Measurements from ENCODE around the gene PTPRF.

- TF ChIP-seq CTCF (IDR thresholded peaks at IDR 0.05), result no peak
- no peak for TF ChIP-seq POLR2AphosphoS5 (IDR thresholded peaks at IDR 0.05)
- no peak for TF ChIP-seq POLR2A (IDR thresholded peaks at IDR 0.05; ENCODE audit: low read depth)
Observed at GRCh38 chr1:43551396-43551888, 20.8 kb downstream of the PTPRF start.
